Peyer's patch (tissue), 4 donors: ENCODE data around the gene OTUB2. TPM values are rescaled to one million over a fixed set of nuclear protein-coding genes. Genes with fewer than 3 reads are reported as not detected.

ENCODE experiments used
- DNase-seq, 3 donors: peaks; one replicate each; pipeline ENCODE4 v3.0.0-alpha.2; 2017 to 2019
- H3K27ac ChIP-seq, 4 donors: fragments of 200-600 bp; sonication (generic); one replicate each; pipeline ENCODE4 v1.5.1; 2016 to 2019
- H3K27me3 ChIP-seq, 2 donors: fragments of 200-600 bp; sonication (generic); one replicate each; pipeline ENCODE4 v1.5.1; 2019
- H3K36me3 ChIP-seq, 3 donors: fragments of 200-600 bp; sonication (generic); one replicate each; pipeline ENCODE4 v1.5.1; 2016 to 2019
- H3K4me1 ChIP-seq, 4 donors: fragments of 200-600 bp; sonication (generic); one replicate each; pipeline ENCODE4 v1.5.1; 2016 to 2019
- H3K4me3 ChIP-seq, 4 donors: fragments of 200-600 bp; sonication (generic); 1 replicate in 3 of 4; 2 replicates in 1 of 4; pipeline ENCODE4 v1.5.1; 2016 to 2019; ENCODE audit warnings: mild to moderate bottlenecking in 1 of 4
- H3K9me3 ChIP-seq, 4 donors: fragments of 200-600 bp; sonication (generic); one replicate each; pipeline ENCODE4 v1.5.1; 2016 to 2019; ENCODE audit warnings: mild to moderate bottlenecking in 1 of 4
- POLR2A ChIP-seq, 2 donors: fragments of 450-650 bp; IDR thresholded peaks; one replicate each; pipeline ENCODE4 v1.5.1; 2017; ENCODE audit warnings: antibody characterized with exemption in 2 of 2, mild to moderate bottlenecking in 2 of 2, moderate library complexity in 2 of 2
- total RNA-seq, 4 donors: library from RNA; depleted of rRNA; stranded (reverse); fragments of >200 nt; gene quantifications; one replicate each; pipeline ENCODE4 v1.1.0, GENCODE V29; 2016
- TF ChIP-seq, protein P1 (sequence below), 6 experiments: fragments of 450-650 bp in 4 of 6; fragments of 200-600 bp in 2 of 6; sonication (generic) in 1 of 6; IDR thresholded peaks; one replicate each; pipeline ENCODE4 v1.5.1; 2017 to 2019; ENCODE audit warnings: antibody characterized with exemption in 6 of 6, mild to moderate bottlenecking in 3 of 6, moderate library complexity in 1 of 6

The OTUB2 gene
- total RNA-seq, 4 donors from 2014 or later, result 3.4 to 4.9 (median 3.6) TPM; not detected in 1

DNA sequence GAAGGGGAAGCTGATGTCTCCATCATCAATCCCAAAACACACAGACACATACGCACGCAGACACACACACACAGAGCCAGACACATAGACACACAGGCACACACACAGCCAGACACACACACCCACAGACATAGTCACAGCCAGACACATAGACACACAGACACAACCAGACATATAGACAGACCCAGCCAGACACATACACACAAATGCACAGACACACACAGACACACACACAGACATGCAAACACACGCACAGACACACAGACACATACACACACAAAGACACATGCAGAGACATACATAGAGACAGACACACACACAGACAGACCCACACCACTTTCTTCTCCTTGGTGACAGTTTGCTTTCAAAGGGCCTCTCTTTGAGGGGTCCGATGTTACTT lies 22.7 kb upstream of the OTUB2 start:
- Histone ChIP-seq H3K36me3 (no peaks in the 10 kb centered on the region), H3K4me3 (no peak overlapping the region), H3K9me3 (no peaks in the 10 kb centered on the region), H3K4me1 (peaks cover 0 to 5% (median 3%) of the 10 kb centered on the region in 4 donors), H3K27me3 (no peaks in the 10 kb centered on the region), H3K27ac (no peak overlapping the region)
- TF ChIP-seq, protein P1, sequence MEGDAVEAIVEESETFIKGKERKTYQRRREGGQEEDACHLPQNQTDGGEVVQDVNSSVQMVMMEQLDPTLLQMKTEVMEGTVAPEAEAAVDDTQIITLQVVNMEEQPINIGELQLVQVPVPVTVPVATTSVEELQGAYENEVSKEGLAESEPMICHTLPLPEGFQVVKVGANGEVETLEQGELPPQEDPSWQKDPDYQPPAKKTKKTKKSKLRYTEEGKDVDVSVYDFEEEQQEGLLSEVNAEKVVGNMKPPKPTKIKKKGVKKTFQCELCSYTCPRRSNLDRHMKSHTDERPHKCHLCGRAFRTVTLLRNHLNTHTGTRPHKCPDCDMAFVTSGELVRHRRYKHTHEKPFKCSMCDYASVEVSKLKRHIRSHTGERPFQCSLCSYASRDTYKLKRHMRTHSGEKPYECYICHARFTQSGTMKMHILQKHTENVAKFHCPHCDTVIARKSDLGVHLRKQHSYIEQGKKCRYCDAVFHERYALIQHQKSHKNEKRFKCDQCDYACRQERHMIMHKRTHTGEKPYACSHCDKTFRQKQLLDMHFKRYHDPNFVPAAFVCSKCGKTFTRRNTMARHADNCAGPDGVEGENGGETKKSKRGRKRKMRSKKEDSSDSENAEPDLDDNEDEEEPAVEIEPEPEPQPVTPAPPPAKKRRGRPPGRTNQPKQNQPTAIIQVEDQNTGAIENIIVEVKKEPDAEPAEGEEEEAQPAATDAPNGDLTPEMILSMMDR (IDR thresholded peaks at IDR 0.05), result no peak
- TF ChIP-seq POLR2A (IDR thresholded peaks at IDR 0.05), result no peak
- no peak for DNase-seq

DNA sequence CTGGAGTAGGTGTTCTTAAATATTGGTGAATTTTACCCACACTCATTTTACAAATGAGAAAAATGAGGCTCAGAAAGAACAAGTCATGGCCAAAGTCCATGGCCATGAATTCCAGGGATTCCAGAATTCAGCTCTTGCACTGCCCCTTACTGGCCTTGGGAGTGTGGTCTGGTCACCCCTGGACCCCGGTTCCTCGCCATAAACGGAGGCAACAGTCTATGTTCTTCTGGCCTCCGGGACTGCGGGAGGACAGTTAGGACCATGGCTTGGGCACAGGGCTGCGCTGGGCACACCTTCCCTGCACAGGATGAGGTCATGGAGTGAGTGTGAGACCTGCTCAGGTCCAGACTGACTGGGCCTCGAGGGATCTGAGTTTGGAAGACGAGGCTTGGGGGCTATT lies 22.1 kb upstream of the OTUB2 start:
- no peaks in the 10 kb centered on the region for H3K9me3 ChIP-seq
- no peaks in the 10 kb centered on the region for H3K36me3 ChIP-seq
- no peaks in the 10 kb centered on the region for H3K27me3 ChIP-seq
- no peak overlapping the region for H3K27ac ChIP-seq
- TF ChIP-seq POLR2A (IDR thresholded peaks at IDR 0.05), result no peak
- TF ChIP-seq, protein P1 (IDR thresholded peaks at IDR 0.05), result no peak
- no peak overlapping the region for H3K4me3 ChIP-seq
- DNase-seq, result no peak
- H3K4me1 ChIP-seq, result peaks cover 0 to 5% (median 3%) of the 10 kb centered on the region in 4 donors

DNA sequence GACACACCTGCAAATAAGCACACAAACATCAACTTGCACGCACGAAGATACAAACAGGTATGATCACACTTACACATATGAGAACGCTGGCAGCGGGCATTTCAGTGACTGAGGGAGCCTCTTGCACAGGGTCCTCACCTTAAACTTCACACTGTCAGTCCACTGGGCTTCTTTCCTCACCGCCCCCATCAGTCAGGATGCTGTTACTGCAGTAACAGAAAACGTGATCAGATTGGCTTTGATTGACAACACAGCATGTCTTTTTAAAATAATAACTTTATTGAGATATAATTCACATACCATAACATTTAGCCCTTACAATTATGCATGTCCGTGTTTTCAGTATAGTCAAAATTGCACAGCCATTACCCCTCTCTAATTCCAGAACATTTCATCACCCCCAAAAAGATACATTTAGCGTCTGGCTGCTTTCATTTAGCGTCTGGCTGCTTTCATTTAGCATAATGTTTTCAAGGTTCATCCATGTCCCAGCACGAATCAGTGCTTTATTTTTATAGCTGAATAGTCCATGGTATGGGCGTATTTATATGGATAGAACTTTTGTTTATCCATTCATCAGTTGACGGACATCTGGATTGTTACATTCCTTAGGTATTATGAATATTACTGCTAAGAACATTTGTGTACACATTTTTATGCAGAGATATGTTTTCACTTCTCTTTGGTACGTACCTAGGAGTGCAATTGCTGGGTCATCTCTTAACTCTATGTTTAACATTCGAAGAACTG lies 20.6 kb upstream of the OTUB2 start:
- H3K4me1 ChIP-seq, result peaks cover 0 to 5% (median 3%) of the 10 kb centered on the region in 4 donors
- DNase-seq, result no peak
- H3K4me3 ChIP-seq, result no peak overlapping the region
- no peaks in the 10 kb centered on the region for H3K27me3 ChIP-seq
- no peaks in the 10 kb centered on the region for H3K9me3 ChIP-seq
- H3K27ac ChIP-seq, result no peak overlapping the region
- no peaks in the 10 kb centered on the region for H3K36me3 ChIP-seq
- no peak for TF ChIP-seq POLR2A (IDR thresholded peaks at IDR 0.05)
- TF ChIP-seq, protein P1 (IDR thresholded peaks at IDR 0.05), result peak in 1 of 6 experiments; percentile 43

DNA sequence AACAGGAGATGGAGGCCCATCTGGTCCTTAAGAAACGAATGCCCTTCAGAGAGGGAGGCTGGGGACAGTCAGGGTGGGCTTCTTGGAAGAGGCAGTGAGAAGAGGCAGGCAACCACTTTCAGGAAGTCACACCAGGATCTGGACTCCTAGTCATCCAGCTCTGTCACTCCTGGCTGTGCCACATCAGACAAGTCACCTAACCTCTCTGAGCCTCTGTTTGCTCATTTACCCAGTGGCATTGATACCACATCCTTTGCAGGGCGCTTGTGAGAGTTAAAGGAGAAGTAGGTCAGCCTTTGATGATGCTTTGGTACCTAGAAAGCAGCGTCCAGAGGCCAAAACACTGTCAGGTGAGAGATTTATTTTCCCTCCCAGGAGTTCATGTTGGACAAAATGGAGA lies 17.9 kb upstream of the OTUB2 start:
- Histone ChIP-seq H3K27ac (no peak overlapping the region), H3K27me3 (no peaks in the 10 kb centered on the region), H3K36me3 (no peaks in the 10 kb centered on the region), H3K4me3 (no peak overlapping the region), H3K4me1 (no peaks in the 10 kb centered on the region), H3K9me3 (no peaks in the 10 kb centered on the region)
- DNase-seq, result no peak
- no peak for TF ChIP-seq POLR2A (IDR thresholded peaks at IDR 0.05)

DNA sequence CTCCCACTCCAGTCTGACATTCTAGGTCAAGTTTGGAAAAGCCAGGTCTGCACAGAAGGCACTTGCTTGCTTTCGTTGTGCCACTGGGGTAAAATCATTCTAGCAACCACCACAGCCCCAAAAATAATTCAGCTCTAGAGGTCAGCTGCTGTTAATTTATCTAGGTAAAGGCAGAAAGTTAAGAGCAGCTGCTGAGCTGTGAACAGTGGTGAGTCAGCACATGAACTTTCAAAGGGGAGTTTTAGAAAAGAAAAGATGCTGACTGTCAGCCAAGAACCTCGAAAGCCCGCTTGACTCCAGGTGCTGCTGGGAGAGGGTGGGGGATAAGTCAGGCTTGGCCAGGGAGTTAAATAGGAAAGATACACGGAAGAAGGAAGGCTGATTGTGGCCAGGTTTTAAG lies 16.4 kb upstream of the OTUB2 start:
- Histone ChIP-seq H3K9me3 (no peaks in the 10 kb centered on the region), H3K27me3 (no peaks in the 10 kb centered on the region), H3K27ac (no peak overlapping the region), H3K4me3 (no peak overlapping the region), H3K4me1 (no peaks in the 10 kb centered on the region), H3K36me3 (no peaks in the 10 kb centered on the region)
- TF ChIP-seq, protein P1 (IDR thresholded peaks at IDR 0.05), result no peak
- no peak for TF ChIP-seq POLR2A (IDR thresholded peaks at IDR 0.05)
- no peak for DNase-seq

DNA sequence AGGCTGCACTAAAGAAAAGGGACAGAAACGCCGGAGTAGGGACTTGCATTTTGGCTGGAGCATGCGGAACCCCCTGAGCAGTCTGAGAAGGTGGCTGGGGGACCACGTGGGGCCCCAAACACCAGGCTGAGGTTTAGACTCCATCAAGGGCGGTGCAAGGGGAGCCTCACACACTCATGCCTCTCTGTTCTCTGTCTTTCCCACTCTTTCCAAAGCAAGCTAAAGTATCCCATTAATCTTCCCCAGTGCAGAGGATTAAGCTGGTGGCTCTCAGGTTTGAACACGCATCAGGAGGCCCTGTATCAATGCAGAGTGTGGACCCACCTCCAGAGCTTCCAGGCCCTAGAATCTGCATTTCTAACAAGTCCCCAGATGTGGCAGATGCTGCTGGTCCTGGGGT lies 15.5 kb upstream of the OTUB2 start:
- Histone ChIP-seq H3K36me3 (no peaks in the 10 kb centered on the region), H3K4me1 (no peaks in the 10 kb centered on the region), H3K27me3 (no peaks in the 10 kb centered on the region), H3K4me3 (no peak overlapping the region), H3K27ac (no peak overlapping the region), H3K9me3 (no peaks in the 10 kb centered on the region)
- TF ChIP-seq, protein P1 (IDR thresholded peaks at IDR 0.05), result no peak
- TF ChIP-seq POLR2A (IDR thresholded peaks at IDR 0.05), result no peak
- no peak for DNase-seq
